OCI-LY3 (cell line): ENCODE data around the gene KLHL12.

ENCODE experiments used
- CTCF ChIP-seq: fragments of 200-600, 300-600 bp; sonication (generic); IDR thresholded peaks from 2 replicates; pipeline ENCODE4 v1.5.1; 2014; ENCODE audit warnings: antibody characterized with exemption, low read length, low read depth
- EZH2phosphoT487 ChIP-seq: fragments of 200-600 bp; shearing (Covaris generic); IDR thresholded peaks from 2 replicates; pipeline ENCODE4 v1.6.1; 2018; ENCODE audit warnings: antibody characterized with exemption, mixed run types, low read depth

DNA sequence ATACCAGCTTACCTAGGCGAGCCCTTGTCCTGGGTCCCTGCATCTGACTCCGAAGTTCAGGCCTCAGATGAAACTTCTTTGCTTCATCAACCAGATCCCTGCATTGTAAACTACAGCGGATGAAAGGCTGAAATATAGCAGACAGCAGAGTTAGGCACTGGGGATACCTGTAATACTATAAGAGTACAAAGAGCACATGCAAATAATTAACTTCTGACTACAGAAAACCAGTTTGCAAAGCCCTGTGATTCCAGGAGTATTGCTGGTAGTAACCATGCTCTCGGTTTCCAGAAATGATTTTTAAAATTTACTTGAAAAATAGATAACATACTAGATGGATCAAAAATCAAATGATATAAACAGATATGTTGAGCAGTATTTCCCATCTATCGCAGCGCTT lies 18.0 kb downstream of the KLHL12 start:
- TF ChIP-seq CTCF (no peak), EZH2phosphoT487 (no peak)
